Esophagus squamous epithelium (tissue), 4 donors: ENCODE measurements around the gene EFNB1.

Experiments used
- CTCF ChIP-seq, 6 experiments: fragments of 450-650 bp in 4 of 6; fragments of 200-600 bp in 2 of 6; sonication (generic) in 2 of 6; IDR thresholded peaks; one replicate each; pipeline ENCODE4 v1.5.1; 2016 to 2019; ENCODE audit warnings: antibody characterized with exemption in 6 of 6, mild to moderate bottlenecking in 4 of 6, moderate library complexity in 4 of 6
- POLR2A ChIP-seq, 4 donors: fragments of 450-650 bp; IDR thresholded peaks; one replicate each; pipeline ENCODE4 v1.6.1; 2017; ENCODE audit warnings: antibody characterized with exemption in 4 of 4, mild to moderate bottlenecking in 4 of 4, moderate library complexity in 3 of 4

DNA sequence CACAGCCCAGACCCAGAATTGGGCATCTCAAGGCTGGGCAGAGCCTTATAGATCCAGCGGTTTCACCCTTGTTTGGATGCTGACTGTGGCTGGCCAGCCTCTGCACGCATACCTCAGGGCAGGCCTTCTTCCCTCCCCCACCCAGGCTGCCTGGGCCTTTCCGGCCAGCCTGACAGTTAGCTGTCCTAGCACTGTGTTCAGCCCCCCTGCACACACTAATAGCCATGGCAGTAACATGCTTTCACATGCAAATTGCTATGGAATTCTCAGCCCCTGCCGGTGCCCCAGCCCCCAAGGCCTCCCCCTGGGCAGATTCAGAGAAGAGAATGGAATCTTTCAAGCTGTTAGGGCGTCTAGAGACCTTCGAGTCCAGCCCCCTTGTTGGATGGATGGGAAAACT, 17.7 kb downstream of the EFNB1 start:
- TF ChIP-seq CTCF (IDR thresholded peaks at IDR 0.05): no peak
- TF ChIP-seq POLR2A (IDR thresholded peaks at IDR 0.05): no peak
